Stimulated activated naive CD8-positive, alpha-beta T cell treated with anti-CD3 and anti-CD28 coated beads, Interleukin-15, amount 100 ng/mL, for 72 hours (primary cell): ENCODE data around the gene WDR86.

Source experiments
- ATAC-seq: fragments of 150-1000 bp; cut with Tn5 transposase; 2 replicates; pipeline ENCODE4 v1.10.0; 2021; ENCODE audit warnings: mild to moderate bottlenecking, moderate library complexity
- DNase-seq, 2 donors: peaks; one replicate each; pipeline ENCODE4 v3.0.0; 2021 to 2022
- H3K27ac Mint-ChIP-seq, 2 donors: one replicate each; pipeline ENCODE4 v1.8.0; 2022; ENCODE audit warnings: mild to moderate bottlenecking in 2 of 2, mixed read lengths in 2 of 2, moderate library complexity in 2 of 2
- H3K27me3 Mint-ChIP-seq: one replicate; pipeline ENCODE4 v1.8.0; 2022; ENCODE audit warnings: mixed read lengths
- H3K4me1 Mint-ChIP-seq: one replicate; pipeline ENCODE4 v1.8.0; 2022; ENCODE audit warnings: mild to moderate bottlenecking, mixed read lengths
- H3K4me3 Mint-ChIP-seq, 2 donors: one replicate each; pipeline ENCODE4 v1.8.0; 2022; ENCODE audit warnings: mild to moderate bottlenecking in 2 of 2, mixed read lengths in 2 of 2, moderate library complexity in 1 of 2
- H3K9me3 Mint-ChIP-seq, 2 donors: one replicate each; pipeline ENCODE4 v1.8.0; 2022; ENCODE audit warnings: mixed read lengths in 2 of 2

Gene WDR86

GRCh38 chr7:151424799-151425198 lies 15.0 kb upstream of the WDR86 start:
- ATAC-seq = no peak
- Mint-ChIP-seq H3K27me3 (peaks cover 9% of the 10 kb centered on the region), H3K9me3 (peaks cover 5 to 21% of the 10 kb centered on the region in 2 donors), H3K27ac (no peak overlapping the region), H3K4me3 (no peak overlapping the region), H3K4me1 (peaks cover 23% of the 10 kb centered on the region)
- DNase-seq = no peak

- no peak overlapping the region for H3K4me3 Mint-ChIP-seq
- peaks cover 15% of the 10 kb centered on the region for H3K4me1 Mint-ChIP-seq
- H3K27ac Mint-ChIP-seq = no peak overlapping the region
- H3K9me3 Mint-ChIP-seq = peaks cover 5 to 21% of the 10 kb centered on the region in 2 donors
- DNase-seq (no peak), ATAC-seq (no peak)
- H3K27me3 Mint-ChIP-seq = peaks cover 9% of the 10 kb centered on the region
Measured at GRCh38 chr7:151423936-151424335, 14.1 kb upstream of the WDR86 start.

- Mint-ChIP-seq H3K9me3 (peaks cover 7 to 21% of the 10 kb centered on the region in 2 donors), H3K27me3 (peaks cover 9% of the 10 kb centered on the region), H3K4me3 (no peak overlapping the region), H3K4me1 (peaks cover 8% of the 10 kb centered on the region), H3K27ac (peak overlapping the region in 1 of 2 donors; percentile 54)
- ATAC-seq = no peak
- no peak for DNase-seq
Measured at GRCh38 chr7:151423226-151423625, 13.4 kb upstream of the WDR86 start.

GRCh38 chr7:151422212-151422611 lies 12.4 kb upstream of the WDR86 start:
- H3K4me1 Mint-ChIP-seq = no peaks in the 10 kb centered on the region
- H3K27ac Mint-ChIP-seq = no peak overlapping the region
- ATAC-seq = no peak
- no peak for DNase-seq
- no peak overlapping the region for H3K4me3 Mint-ChIP-seq
- peaks cover 10 to 21% of the 10 kb centered on the region in 2 donors for H3K9me3 Mint-ChIP-seq
- peaks cover 9% of the 10 kb centered on the region for H3K27me3 Mint-ChIP-seq

GRCh38 chr7:151420144-151420543 lies 10.3 kb upstream of the WDR86 start:
- DNase-seq = no peak
- Mint-ChIP-seq H3K9me3 (peaks cover 10 to 21% of the 10 kb centered on the region in 2 donors), H3K4me1 (no peaks in the 10 kb centered on the region), H3K4me3 (no peak overlapping the region), H3K27ac (no peak overlapping the region), H3K27me3 (peaks cover 9% of the 10 kb centered on the region)
- no peak for ATAC-seq

GRCh38 chr7:151416941-151417315 lies 7.1 kb upstream of the WDR86 start:
- Mint-ChIP-seq H3K4me1 (peaks cover 29% of the 10 kb centered on the region), H3K9me3 (peaks cover 10 to 15% of the 10 kb centered on the region in 2 donors), H3K4me3 (no peak overlapping the region), H3K27ac (no peak overlapping the region), H3K27me3 (peaks cover 20% of the 10 kb centered on the region)
- ATAC-seq = no peak
- no peak for DNase-seq

GRCh38 chr7:151416112-151416940 lies 6.5 kb upstream of the WDR86 start:
- ATAC-seq (no peak), DNase-seq (no peak)
- H3K27ac Mint-ChIP-seq = no peak overlapping the region
- peaks cover 10 to 11% of the 10 kb centered on the region in 2 donors for H3K9me3 Mint-ChIP-seq
- no peak overlapping the region for H3K4me3 Mint-ChIP-seq
- H3K27me3 Mint-ChIP-seq = peaks cover 22% of the 10 kb centered on the region
- peaks cover 35% of the 10 kb centered on the region for H3K4me1 Mint-ChIP-seq

GRCh38 chr7:151415375-151416105 lies 5.7 kb upstream of the WDR86 start:
- no peak overlapping the region for H3K27ac Mint-ChIP-seq
- H3K27me3 Mint-ChIP-seq = peaks cover 29% of the 10 kb centered on the region
- H3K4me3 Mint-ChIP-seq = no peak overlapping the region
- H3K9me3 Mint-ChIP-seq = peaks cover 6 to 8% of the 10 kb centered on the region in 2 donors
- ATAC-seq = no peak
- DNase-seq = no peak
- H3K4me1 Mint-ChIP-seq = peaks cover 42% of the 10 kb centered on the region

GRCh38 chr7:151413241-151413640 lies 3.4 kb upstream of the WDR86 start:
- Mint-ChIP-seq H3K4me1 (peaks cover 60% of the 10 kb centered on the region), H3K9me3 (peaks cover 0 to 3% of the 10 kb centered on the region in 2 donors), H3K4me3 (no peak overlapping the region), H3K27ac (no peak overlapping the region), H3K27me3 (peaks cover 48% of the 10 kb centered on the region)
- ATAC-seq (no peak), DNase-seq (no peak)

- DNase-seq (no peak), ATAC-seq (no peak)
- H3K4me1 Mint-ChIP-seq = peaks cover 60% of the 10 kb centered on the region
- no peak overlapping the region for H3K27ac Mint-ChIP-seq
- peaks cover 49% of the 10 kb centered on the region for H3K27me3 Mint-ChIP-seq
- no peak overlapping the region for H3K4me3 Mint-ChIP-seq
- H3K9me3 Mint-ChIP-seq = no peaks in the 10 kb centered on the region
Measured at GRCh38 chr7:151412318-151412717, 2.5 kb upstream of the WDR86 start.

GRCh38 chr7:151411551-151411950 lies 1.7 kb upstream of the WDR86 start:
- H3K4me1 Mint-ChIP-seq = peaks cover 60% of the 10 kb centered on the region
- H3K9me3 Mint-ChIP-seq = no peaks in the 10 kb centered on the region
- H3K27ac Mint-ChIP-seq = no peak overlapping the region
- ATAC-seq = no peak
- DNase-seq = no peak
- no peak overlapping the region for H3K4me3 Mint-ChIP-seq
- H3K27me3 Mint-ChIP-seq = peaks cover 49% of the 10 kb centered on the region

- Mint-ChIP-seq H3K4me1 (peaks cover 60% of the 10 kb centered on the region), H3K27me3 (peaks cover 49% of the 10 kb centered on the region), H3K9me3 (no peaks in the 10 kb centered on the region), H3K27ac (peak overlapping the region in 1 of 2 donors; percentile 69), H3K4me3 (peak overlapping the region; percentile 37 to 78)
- DNase-seq (no peak), ATAC-seq (peak; percentile 3)
Measured at GRCh38 chr7:151410405-151411390, 860 bp upstream of the WDR86 start.

- Mint-ChIP-seq H3K9me3 (no peaks in the 10 kb centered on the region), H3K4me1 (peaks cover 53% of the 10 kb centered on the region), H3K27ac (peak overlapping the region in 1 of 2 donors; percentile 27), H3K27me3 (peaks cover 49% of the 10 kb centered on the region), H3K4me3 (peak overlapping the region; percentile 67 to 68)
- no peak for DNase-seq
- peak; percentile 57 for ATAC-seq
Measured at GRCh38 chr7:151408839-151409666, 785 bp downstream of the WDR86 start.

GRCh38 chr7:151408498-151408838 lies 1.4 kb downstream of the WDR86 start:
- Mint-ChIP-seq H3K27me3 (peaks cover 49% of the 10 kb centered on the region), H3K4me1 (peaks cover 47% of the 10 kb centered on the region), H3K9me3 (no peaks in the 10 kb centered on the region), H3K27ac (no peak overlapping the region), H3K4me3 (peak overlapping the region; percentile 67 to 68)
- ATAC-seq (no peak), DNase-seq (no peak)
